GM21576 (cell line): ENCODE data around the gene TWIST2.

Experiments
- ATAC-seq: cut with Tn5 transposase; IDR thresholded peaks from one replicate; pipeline ENCODE4 v1.9.1; 2021; ENCODE audit warnings: mild to moderate bottlenecking, moderate library complexity; ENCODE audit not compliant: unreplicated experiment

Gene TWIST2

DNA sequence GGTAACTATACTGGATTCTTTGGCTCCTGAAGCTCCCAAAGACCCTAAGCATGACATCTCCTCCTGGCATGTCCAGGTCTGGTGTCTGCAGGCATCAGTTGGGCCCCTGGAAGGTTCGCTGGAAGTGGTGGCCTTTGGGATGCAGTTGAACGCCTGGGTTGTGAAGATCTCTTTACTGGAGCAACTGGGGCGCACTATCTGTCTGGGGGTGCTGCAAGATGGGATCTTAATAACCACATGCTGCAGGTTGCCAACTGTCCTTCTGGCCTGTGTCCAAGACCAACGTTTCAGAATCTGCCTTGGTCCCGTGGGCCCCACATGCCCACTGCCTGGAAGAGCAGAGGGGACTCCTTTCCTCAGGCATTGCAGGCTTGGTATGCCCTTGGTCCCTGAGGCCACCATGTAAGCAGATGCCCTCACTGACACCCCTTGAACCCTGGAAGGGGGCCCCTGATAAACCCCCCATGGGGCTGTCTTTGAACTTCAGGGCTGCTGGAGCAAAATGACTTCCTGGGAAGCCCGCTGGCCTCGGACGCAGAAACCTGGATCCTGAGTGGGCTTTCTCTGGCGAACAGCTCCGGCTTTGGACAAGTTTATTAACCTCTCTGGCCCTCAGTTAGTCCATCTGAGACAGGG, 101.9 kb downstream of the TWIST2 start:
- no peak for ATAC-seq

DNA sequence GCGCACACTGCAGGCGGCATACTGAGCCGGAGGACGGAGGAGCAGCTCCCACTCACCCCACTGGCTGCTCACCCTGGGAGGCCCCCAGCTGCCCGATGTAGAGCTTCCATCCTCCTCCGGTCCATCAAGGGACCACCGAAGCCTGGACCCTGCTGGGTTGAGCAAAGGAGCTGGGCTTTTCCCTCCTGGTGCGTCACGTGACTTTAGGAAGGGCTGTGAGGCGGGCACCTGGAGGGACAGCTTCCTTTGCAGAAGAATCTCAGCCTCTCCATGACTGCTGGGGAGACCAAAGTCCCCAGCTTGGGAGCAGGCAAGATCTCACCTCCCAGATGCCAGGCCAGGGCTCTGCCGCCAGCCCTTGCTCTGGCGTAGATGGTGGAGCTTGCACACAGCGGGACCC, 102.7 kb downstream of the TWIST2 start:
- no peak for ATAC-seq

DNA sequence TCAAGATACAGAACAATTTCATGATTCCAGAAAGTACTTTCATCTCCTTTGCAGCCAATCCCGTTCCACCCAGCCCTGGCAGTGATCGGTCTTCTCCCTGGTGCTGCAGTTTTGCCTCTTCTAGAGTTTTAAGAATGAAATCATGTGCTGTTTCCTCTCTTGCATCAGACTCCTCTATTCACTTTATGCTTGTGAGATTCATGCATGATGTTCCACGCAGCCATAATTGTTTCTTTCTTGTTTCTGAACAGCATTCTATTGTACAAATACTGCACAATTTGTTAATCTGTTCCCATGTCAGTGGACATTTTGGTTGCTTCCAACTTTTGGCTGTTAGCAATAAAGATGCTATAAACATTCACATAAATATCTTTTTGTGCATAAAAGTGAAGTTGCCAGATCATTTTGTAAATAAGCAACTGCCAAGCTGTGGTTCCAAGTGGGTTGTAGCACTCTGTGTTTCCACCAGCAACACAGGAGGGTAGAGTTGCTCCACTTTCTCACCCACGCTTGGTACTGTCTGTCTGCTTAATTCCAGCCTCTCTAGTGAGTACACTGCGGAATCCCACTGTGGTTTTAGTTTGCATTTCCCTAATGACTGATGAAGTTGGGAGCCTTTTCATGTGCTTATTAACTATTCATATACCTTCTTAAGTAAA, 104.5 kb downstream of the TWIST2 start:
- ATAC-seq = no peak

DNA sequence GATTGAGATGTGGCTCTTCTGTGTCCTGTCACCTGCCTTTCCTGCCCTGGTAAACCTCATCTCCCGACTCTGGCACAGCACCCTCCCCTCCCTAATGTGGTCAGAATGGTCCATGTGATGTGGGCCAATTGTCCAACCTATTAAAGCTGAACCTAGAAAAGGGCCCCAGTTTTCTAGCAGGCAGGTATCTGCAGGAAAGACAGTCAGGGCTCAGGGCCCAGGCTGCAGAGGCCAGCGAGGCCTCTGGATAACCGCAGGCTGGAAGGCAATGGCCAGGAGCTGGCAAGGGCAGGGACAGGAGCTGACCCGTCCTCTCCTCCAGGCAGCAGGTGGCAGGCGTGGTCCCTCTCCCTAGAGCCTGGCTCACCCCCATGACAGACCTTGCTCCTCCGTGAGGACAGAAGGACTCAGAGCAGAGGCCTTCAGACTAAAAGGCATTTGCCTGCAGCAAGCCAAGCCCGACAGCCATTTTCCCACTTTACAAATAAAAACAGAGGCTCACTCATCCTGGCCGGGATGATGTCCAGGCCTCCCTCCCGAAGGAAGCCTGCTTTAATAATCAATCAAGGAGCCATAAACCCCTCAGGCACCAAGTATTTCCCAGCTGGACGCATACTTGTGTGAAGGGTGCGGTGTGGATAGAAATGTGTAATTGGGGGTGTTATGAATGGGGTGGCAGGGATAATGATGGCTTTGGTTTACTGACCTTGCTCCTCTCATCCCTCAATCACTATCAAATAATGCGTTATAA, 107.1 kb downstream of the TWIST2 start:
- ATAC-seq = no peak

DNA sequence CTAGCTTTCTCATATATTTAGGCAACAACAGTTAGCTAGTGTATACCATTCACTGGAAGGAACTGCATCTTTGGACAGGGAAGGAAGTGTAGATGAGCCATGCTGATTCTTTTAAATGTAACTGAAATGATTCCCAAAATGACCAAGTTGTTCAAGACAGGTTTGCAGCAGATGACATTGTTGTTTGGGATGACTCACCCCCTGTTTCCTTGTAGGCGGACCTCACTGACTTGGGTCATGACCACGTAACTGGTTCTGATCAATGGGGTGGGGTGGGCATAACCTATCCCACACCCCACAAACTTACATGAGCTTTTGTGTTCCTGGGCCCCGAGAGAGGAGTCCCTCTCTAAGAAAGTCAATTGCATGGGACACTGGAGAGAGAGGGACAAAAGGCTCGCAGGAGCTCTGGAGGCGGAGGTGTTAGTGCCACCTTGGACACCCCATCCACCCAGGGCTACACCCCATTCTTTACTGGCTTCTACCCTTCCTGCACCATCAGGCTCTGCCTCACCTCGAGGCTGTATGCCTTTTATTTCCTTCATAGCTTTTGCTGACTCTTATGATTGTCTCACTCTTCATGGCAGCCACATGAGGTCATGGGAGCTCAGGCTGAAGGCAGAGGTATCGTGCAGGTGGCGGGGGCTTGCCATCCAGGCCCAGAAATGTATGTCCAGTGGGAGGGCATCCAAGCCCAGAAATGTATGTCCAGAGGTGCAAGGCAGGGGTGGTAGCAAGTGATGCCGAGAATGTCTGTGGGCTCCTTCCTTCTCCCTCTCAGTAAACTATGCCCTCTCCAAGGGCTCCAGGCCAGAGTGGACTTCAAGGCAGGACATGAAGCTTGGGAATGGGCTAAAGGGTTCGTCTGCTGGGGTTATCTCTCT, 108.0 kb downstream of the TWIST2 start:
- no peak for ATAC-seq

DNA sequence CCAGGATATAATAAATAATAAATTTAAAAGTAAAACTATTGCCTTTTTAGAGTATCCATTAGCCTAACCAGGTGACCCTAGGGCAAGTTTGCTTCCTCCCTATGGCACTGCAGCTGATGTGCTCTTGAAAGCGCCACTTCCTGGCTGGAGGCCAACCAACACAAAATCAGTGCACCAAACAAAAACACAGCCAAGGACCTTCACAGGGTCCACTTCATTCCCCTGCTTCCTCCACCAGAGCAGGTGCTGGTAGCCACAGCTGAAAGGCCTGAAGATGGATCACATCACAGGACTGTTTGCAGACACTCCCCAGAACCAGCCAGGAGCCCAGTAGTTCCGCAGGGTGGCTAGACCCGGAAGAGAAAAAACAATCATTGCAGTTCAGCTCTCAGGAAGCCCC, 108.8 kb downstream of the TWIST2 start:
- no peak for ATAC-seq
